Measurements from ENCODE around the gene MMP14.
"Not testable (repeated sequence)": the region's sequence is repeated elsewhere in the genome, so short reads cannot be mapped to it uniquely, and the experiment has no call there.

The MMP14 gene

DNA sequence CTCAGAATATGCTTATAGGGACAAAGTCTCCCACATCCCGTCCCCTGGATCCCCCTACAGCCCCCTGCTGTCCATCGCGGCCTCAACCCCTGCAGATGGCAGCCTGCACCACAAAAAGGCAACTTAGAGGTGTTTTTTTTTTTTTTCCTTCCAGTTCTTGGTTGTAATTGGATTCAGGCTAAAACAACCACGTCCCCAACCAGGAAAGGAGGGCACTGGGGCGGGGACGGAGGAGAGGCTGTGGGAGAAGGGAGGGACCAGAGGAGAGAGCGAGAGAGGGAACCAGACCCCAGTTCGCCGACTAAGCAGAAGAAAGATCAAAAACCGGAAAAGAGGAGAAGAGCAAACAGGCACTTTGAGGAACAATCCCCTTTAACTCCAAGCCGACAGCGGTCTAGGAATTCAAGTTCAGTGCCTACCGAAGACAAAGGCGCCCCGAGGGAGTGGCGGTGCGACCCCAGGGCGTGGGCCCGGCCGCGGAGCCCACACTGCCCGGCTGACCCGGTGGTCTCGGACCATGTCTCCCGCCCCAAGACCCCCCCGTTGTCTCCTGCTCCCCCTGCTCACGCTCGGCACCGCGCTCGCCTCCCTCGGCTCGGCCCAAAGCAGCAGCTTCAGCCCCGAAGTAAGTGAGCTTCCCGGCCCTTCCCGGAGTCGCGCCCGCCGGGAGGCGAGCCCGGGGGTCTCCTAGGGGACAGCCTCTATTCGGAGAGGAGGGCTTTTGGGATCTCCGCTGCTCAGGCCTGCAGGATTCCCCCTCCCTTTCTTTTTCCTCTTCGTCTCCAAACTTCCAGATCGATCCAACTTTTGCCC lies at the start of gene MMP14:
MMP14 (plus strand) TSS at position 285 of the 813 bp plus-strand sequence; CDS start at position 518, 233 bp downstream.
- DNase-seq (ENCODE audit: low read depth in 3 of 3), result no peak

DNA sequence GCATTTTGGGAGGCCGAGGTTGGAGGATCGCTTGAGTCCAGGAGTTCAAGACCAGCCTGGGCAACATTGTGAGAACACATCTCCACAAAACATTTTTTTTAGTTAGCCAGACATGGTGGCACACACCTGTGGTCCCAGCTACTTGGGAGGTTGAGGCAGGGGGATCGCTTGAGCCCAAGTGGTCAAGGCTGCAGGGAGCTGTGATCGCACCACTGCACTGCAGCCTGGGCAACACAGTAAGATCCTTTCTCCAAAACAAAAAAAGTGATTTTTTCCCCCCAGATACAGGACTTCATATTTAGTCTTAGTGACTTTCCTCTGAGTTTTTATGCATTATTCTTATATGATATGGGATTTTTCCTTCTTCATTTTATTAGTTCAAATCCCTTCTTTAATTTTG lies 49.7 kb upstream of the MMP14 start:
- no peak for DNase-seq (ENCODE audit: low read depth in 3 of 3)

DNA sequence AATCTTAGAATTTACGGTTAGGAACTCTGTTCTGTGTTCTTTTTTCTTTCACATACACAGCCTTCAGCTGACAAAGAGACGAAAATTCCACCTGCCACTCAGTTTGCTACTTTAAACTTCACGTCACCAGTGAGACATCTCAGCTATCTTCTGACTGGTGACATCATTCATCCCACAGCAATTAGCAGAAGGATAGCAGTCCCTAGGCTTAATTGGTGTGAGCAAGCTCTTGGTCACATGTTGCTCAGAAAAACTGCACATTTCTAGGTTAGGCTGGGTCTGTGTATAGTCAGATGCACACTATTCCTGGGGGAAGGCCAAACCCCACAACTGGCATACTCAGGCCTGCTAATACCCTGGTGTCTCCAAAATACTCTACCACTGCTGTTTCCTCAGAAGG lies 45.1 kb upstream of the MMP14 start:
- DNase-seq (ENCODE audit: low read depth in 3 of 3), result no peak

GRCh38 chr14:22792158-22792557 lies 44.2 kb upstream of the MMP14 start:
- no peak for DNase-seq (ENCODE audit: low read depth in 3 of 3)

DNA sequence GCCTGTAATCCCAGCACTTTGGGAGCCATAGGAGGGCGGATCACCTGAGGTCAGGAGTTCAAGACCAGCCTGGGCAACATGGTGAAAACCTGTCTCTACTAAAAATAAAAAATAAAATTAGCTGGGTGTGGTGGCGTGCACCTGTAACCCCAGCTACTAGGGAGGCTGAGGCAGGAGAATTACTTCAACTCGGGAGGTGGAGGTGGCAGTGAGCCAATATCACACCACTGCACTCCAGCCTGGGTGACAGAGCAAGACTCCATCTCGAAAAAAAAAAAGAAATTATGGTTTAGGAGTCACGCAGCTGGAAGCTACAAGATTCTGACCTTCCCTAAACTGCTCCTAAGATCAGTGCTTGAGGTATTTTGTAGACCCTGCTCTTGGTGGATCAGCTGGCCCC lies 42.8 kb upstream of the MMP14 start:
- DNase-seq (ENCODE audit: low read depth in 3 of 3), result not testable (repeated sequence)

GRCh38 chr14:22793976-22794375 lies 42.4 kb upstream of the MMP14 start:
- DNase-seq (ENCODE audit: low read depth in 3 of 3), result no peak

GRCh38 chr14:22794551-22794951 lies 41.8 kb upstream of the MMP14 start:
- DNase-seq (ENCODE audit: low read depth in 3 of 3), result no peak

DNA sequence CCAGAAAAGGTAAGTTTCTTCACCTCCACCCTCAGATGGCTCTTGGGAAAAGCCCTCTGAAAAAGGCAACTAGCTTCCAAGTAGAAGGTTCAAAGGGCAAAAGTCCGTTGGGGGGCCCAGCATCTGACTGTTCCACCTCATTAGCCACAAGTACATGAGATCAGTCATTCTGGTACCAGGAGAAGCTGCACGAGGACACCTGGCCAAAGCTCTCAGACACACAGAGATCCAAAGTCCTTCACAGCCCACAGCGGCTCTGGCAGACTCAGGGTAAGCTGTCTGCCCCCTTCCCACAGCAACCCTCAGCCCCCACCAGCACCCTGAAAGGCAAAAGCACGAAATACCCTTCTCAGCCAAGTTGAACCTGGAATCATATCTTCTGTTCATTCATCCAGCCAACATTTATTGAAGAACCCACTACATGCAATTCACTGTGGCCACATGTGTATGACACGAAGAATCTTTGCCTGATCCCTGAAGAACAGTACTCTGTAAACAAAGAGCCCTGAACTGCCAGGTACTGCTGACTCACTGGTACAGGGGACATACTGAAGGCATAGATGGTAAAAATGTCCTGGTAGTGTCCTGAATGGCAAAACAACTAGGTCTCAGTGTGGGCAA lies 40.2 kb upstream of the MMP14 start:
- no peak for DNase-seq (ENCODE audit: low read depth in 3 of 3)

DNA sequence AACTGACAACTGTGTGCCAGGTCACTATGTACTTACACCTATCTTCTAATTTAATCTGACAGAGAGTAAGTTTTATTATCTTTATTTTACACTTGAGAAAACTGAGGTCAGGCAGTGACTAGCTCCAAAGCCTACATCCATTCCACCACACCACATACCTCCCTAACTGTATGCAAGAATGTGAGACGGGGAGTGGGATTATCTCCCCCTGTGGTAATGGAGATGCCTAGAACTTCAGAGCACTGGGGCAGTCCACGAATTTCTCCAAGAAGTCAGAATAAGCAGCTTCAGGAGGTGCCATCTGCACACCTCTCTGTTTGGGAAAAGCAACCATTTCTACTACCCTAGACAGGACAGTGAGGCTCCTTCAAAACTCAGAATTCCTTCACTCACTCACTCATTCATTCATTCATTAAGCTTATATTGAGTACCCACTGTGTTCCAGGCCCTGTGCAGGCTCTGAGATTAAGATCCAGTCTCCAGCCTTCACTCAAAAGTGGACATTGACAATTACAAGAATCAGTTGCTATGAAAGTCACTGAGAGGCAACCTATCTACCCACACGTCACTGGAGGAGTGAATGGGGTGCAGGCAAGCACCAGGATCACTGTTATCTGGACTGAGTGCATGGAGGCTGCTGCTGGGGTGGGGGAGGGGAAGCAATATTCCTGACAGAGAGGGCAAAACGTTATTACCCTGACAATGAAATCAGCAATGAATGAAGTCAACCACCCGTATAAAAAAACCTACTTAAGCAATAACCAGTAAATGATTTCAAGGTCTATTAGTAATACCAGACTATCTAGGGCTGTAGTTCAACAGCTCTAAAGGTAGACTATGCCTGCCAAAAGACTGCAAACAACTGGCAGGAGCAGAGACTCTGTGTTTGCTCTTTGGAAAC lies 39.1 kb upstream of the MMP14 start:
- no peak for DNase-seq (ENCODE audit: low read depth in 3 of 3)

DNA sequence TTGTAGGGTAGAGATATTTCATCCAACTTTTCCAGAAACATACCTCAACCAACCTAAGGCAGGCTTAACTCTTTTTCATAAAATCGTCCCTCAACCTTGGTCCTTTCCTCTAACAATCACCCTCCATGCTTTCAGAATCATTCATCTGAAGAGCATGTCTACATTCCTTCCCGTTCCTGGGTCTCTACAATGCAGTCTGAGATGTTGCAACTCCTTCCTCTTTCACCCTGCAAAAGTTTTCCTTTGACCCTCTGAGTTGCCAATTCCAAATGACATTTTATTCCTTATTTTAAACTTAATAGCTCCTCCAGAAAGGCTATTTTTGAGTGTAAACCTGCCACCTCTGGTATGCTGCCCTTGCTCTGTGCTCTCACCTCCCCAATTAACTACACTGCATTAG lies 37.9 kb upstream of the MMP14 start:
- DNase-seq (ENCODE audit: low read depth in 3 of 3), result no peak

- DNase-seq (ENCODE audit: low read depth in 3 of 3), result no peak
Measured at GRCh38 chr14:22800346-22800745, 36.0 kb upstream of the MMP14 start.

- no peak for DNase-seq (ENCODE audit: low read depth in 3 of 3)
Measured at GRCh38 chr14:22801716-22802115, 34.7 kb upstream of the MMP14 start.

DNA sequence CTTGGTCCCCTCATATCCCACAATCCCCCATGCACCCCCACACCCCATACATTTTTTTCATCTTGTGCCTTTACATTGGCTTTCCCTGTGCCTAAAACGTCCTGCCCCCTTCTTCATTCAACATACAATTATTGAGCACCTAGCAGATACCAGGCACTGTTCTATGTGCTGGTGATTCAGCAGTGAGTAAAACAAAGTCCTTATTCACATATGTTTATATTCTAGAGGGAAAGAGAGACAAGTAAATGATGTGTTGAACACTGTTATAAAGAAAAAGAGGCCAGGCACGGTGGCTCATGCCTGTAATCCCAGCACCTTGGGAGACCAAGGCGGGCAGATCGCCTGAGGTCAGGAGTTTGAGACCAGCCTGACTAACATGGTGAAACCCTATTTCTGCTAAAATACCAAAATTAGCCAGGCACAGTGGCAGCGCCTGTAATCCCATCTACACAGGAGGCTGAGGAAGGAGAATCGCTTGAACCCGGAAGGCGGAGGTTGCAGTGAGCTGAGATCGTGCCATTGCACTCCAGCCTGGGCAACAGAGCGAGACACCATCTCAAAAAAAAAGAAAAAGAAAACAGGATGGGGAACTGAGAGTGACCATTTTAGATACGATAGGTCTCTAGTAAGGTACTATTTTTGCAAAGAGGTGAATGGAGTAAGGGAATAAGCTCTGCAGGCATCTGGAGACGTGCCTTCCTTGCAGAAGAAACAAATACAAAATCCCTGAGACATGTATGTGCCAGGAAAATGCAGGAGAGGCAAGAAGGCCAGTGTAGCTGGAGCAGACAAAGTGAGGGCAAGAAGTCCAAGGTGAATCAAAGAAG lies 33.3 kb upstream of the MMP14 start:
- no peak for DNase-seq (ENCODE audit: low read depth in 3 of 3)

GRCh38 chr14:22803687-22803974 lies 32.8 kb upstream of the MMP14 start:
- DNase-seq (ENCODE audit: low read depth in 3 of 3), result no peak

DNA sequence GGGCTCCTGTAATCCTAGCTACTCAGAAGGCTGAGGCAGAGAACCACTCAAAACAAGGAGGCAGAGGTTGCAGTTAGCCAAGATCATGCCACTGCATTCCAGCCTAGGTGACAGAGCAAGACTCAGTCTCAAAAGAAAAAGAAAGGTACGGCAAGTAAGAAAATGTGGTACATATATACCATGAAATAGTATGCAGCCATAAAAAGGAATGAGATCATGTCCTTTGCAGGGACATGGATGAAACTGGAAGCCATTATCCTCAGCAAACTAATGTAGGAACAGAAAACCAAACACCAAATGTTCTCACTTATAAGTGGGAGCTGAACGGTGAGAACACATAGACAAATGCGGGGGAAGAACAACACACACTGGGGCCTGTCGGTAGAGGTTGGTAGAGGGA lies 31.1 kb upstream of the MMP14 start:
- not testable (repeated sequence) for DNase-seq (ENCODE audit: low read depth in 3 of 3)

DNA sequence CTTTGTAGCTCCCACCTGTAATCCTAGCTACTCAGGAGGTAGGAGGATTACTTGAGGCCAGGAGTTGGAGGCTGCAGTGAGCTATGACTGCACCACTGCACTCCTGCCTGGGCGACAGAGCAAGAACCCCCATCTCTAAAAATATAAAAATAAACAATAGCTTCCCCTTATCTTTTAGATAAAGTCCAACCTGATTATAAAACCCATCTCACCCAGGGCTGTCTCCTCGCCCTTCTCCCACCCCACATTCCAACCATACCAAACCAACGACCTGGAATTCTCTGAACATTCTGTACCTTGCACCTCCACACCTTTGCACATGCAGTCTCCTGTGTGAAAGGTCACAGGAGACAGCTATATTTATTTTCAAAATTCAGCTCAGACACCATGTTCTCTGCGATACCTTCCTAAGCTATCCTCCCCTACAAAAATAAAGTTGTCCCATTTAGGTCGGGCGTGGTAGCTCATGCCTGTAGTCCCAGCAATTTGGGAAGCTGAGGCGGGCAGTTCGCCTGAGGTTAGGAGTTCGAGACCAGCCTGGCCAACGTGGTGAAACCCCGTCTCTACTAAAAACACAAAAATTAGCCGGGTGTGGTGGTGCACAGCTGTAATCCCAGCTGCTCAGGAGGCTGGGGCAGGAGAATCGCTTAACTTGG lies 28.8 kb upstream of the MMP14 start:
- DNase-seq (ENCODE audit: low read depth in 3 of 3), result no peak

DNA sequence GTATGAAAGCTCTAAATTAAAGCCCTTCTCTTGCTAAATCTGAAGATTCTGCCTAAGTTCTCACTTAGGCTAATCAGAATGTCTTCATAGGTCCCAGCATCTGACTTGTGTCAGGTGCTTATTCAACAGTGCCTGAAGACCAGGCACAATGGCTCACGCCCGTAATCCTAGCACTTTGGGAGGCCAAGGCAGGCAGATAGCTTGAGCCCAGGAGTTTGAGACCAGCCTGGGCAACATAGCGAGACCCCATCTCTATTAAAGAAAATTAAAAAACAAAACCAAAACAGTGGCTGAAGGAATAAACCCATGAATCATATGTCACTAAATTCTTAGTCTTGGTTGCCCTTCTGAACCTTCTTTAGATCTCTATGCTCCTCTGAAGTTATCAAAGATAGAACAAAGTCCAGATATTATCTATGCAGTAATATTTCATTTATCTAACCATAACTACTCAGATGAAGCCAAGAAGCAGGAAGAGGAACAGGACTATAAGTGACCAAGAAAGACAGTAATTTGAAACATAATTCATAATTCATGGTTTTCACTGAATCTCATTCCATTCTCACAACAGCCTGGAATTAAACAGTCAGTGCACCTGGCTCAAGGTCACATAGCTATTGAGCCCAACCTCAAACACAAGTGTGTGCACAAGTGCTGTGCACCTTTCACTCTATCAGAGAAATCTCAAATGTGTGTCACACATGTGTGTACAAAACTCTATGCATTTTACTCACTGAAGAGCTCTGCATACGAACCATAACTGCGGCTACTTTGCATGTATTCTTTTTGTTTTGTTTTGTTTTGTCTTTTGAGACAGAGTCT lies 27.8 kb upstream of the MMP14 start:
- no peak for DNase-seq (ENCODE audit: low read depth in 3 of 3)

GRCh38 chr14:22811722-22812121 lies 24.7 kb upstream of the MMP14 start:
- DNase-seq (ENCODE audit: low read depth in 3 of 3), result no peak

DNA sequence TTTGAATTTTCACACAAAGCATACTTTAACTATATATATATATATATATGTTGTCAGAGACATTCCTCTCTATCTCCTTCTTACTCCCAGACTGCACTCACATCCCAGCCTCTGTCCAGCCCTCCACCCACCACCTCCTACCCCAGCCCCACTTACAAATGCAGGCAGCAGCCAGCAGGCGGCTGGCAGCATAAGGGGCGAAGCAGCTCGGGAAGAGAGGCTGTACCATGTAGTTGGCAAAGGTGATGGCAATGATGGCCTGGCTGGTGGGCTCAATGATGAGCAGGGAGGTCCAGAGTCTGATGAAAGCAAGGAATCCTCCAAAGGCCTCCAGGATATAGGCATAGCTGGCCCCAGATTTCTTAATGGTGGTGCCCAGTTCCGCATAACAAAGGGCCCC lies 23.6 kb upstream of the MMP14 start:
- DNase-seq (ENCODE audit: low read depth in 3 of 3), result no peak

DNA sequence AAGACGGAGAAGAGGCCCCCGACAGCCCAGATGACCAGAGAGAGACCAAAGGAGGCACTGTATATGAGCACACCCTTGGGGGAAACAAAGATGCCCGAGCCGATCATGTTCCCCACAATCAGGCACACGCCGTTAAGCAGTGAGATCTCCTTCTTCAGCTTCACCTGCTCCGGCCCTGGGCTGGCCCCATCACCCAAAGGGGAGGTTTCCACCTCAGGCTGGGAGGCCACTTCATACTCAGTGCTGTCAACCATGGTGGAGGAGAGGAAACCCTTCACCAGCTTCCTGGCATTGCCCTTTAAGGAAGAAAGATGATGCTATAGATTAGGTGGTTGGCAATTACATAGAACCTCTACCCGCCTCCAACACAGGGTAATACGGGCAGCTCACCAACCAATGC lies 23.2 kb upstream of the MMP14 start:
- DNase-seq (ENCODE audit: low read depth in 3 of 3), result no peak
